Psoas muscle (tissue), 8 donors: ENCODE data around the gene ATAD5. TPM values are rescaled to one million over a fixed set of nuclear protein-coding genes. Genes with fewer than 3 reads are reported as not detected.

Source experiments
- ATAC-seq, 4 donors: fragments of 200-7000 bp; cut with Tn5 transposase; one replicate each; pipeline ENCODE4 v1.9.1; 2020; ENCODE audit warnings: moderate library complexity in 3 of 4, mild to moderate bottlenecking in 2 of 4
- DNase-seq, 2 donors: peaks; one replicate each; pipeline ENCODE4 v3.0.0-alpha.2; 2020
- H3K27ac ChIP-seq: fragments of 200-600 bp; one replicate; pipeline ENCODE4 v1.8.0; 2022
- H3K27me3 ChIP-seq, 3 donors: fragments of 200-600 bp in 1 of 3; one replicate each; pipeline versions ENCODE4 v1.6.1 to v1.8.0; 2013 to 2022; ENCODE audit warnings: low read length in 2 of 3, mild to moderate bottlenecking in 2 of 3, moderate library complexity in 1 of 3; ENCODE audit not compliant: insufficient read depth in 3 of 3
- H3K36me3 ChIP-seq, 2 donors: fragments of 200-600 bp in 1 of 2; one replicate each; pipeline versions ENCODE4 v1.6.1 to v1.8.0; 2013 to 2022; ENCODE audit warnings: low read depth in 1 of 2, mild to moderate bottlenecking in 1 of 2, moderate library complexity in 1 of 2; ENCODE audit not compliant: insufficient read depth in 1 of 2
- H3K4me1 ChIP-seq: fragments of 200-600 bp; one replicate; pipeline ENCODE4 v1.8.0; 2022
- H3K4me3 ChIP-seq: fragments of 200-600 bp; one replicate; pipeline ENCODE4 v1.8.0; 2022; ENCODE audit warnings: mild to moderate bottlenecking
- H3K9me3 ChIP-seq: fragments of 200-600 bp; one replicate; pipeline ENCODE4 v1.8.0; 2022
- CTCF ChIP-seq: fragments of 200-600 bp; IDR thresholded peaks from one replicate; pipeline ENCODE4 v1.8.0; 2022; ENCODE audit warnings: antibody characterized with exemption
- WGBS, 3 donors: extraction: QIAGEN DNeasy Blood & Tissue Kit; methylation state at CpG; one replicate each; pipeline versions ENCODE4 v1.1.6 to v1.1.7; 2013; 5-methylcytosine and 5-hydroxymethylcytosine counted together
- intact Hi-C, 2 donors: fragments of 100-400 bp; cut with DNase I; formaldehyde crosslinking; loops; one replicate each; pipeline versions ENCODE4 v1.11.0 to v1.14.2; 2022
- polyA plus RNA-seq, 3 donors: library from polyadenylated mRNA; stranded (reverse); fragments of 200-250 nt; gene quantifications; one replicate each; pipeline ENCODE4 v1.2.3, GENCODE V29; 2013
- total RNA-seq, 4 donors: library from RNA; stranded (reverse); fragmentation: NEBNext Ultra II Directional in 2 of 4; extraction: Animal tissue kit (Norgen Biotek cat#: 25700) in 2 of 4; gene quantifications; one replicate each; pipeline versions ENCODE4 v1.2.1 to v1.2.4, GENCODE V29; 2021 to 2023
- donor health status: healthy with polysubstance abuse.
- donor health status: DM: no; HTN: no; CAD: no; lungs with moderate emphysema.
- donor health status: Bipolar disorder and iron deficiency.
- donor health status: healthy.
- donor health status: DM: yes; HTN: yes; CAD: no.
- donor health status: DM: no; HTN: no; CAD: no.
- donor health status: DM: no; HTN: no; CAD: no.
- donor health status: DM: yes; HTN: yes; CAD: no.

The ATAD5 gene
- total and polyA plus RNA-seq, 7 donors = 0.11 to 0.44 (median 0.19) TPM

- ATAC-seq (no peak), DNase-seq (no peak)
- intact Hi-C loops = no loop called here
- Histone ChIP-seq H3K4me1 (no peaks in the 10 kb centered on the region), H3K36me3 (peaks cover 0 to 46% of the 10 kb centered on the region in 2 donors), H3K9me3 (no peaks in the 10 kb centered on the region), H3K27me3 (no peaks in the 10 kb centered on the region), H3K4me3 (no peak overlapping the region), H3K27ac (no peak overlapping the region)
- TF ChIP-seq CTCF = no peak
- 78 to 85% (median 82%) methylated on average over 3 of the region's 3 CpGs for WGBS, 3 donors
These were observed 62.5 kb downstream of the ATAD5 start for GRCh38 chr17:30894236-30894635.

- WGBS, 3 donors = 64 to 74% (median 70%) methylated on average over 5 of the region's 5 CpGs
- H3K27me3 ChIP-seq = no peaks in the 10 kb centered on the region
- intact Hi-C loops = no loop called here
- no peak for TF ChIP-seq CTCF
- no peak for DNase-seq
- no peak for ATAC-seq
- H3K4me1 ChIP-seq = no peaks in the 10 kb centered on the region
- no peak overlapping the region for H3K4me3 ChIP-seq
- H3K36me3 ChIP-seq = peaks cover 0 to 77% of the 10 kb centered on the region in 2 donors
- no peak overlapping the region for H3K27ac ChIP-seq
- no peaks in the 10 kb centered on the region for H3K9me3 ChIP-seq
These were observed 65.5 kb downstream of the ATAD5 start for GRCh38 chr17:30897311-30897710.

GRCh38 chr17:30905742-30906100, 74.0 kb downstream of the ATAD5 start:
- Histone ChIP-seq H3K4me1 (peaks cover 14% of the 10 kb centered on the region), H3K27me3 (no peaks in the 10 kb centered on the region), H3K4me3 (peak overlapping the region; percentile 94), H3K27ac (peak overlapping the region; percentile 88), H3K36me3 (peaks cover 0 to 32% of the 10 kb centered on the region in 2 donors), H3K9me3 (no peaks in the 10 kb centered on the region)
- WGBS, 3 donors = 0 to 1% (median 1%) methylated on average over 11 of the region's 11 CpGs
- ATAC-seq = peak; percentile 41 to 71 (median 52)
- DNase-seq = no peak
- TF ChIP-seq CTCF = no peak
- intact Hi-C loops = loop anchor here (2.0 to 10.0 kb wide), 3 partner anchors 65 to 309 kb away; partner anchors contain the start of genes CRLF3 (in 1 of the 2) and RNF135 (in 1 of the 2)

- peak within 1 kb of the TSS; percentile 88 for H3K27ac ChIP-seq
These were observed 74.5 kb downstream of the ATAD5 start, which contains the start of gene TEFM for GRCh38 chr17:30906101-30906911. TEFM (minus strand) TSS chr17:30906238; CDS start chr17:30906198, 40 bp downstream.

More at GRCh38 chr17:30906101-30906911, 74.5 kb downstream of the ATAD5 start, which contains the start of gene TEFM:
- peaks cover 14% of the 10 kb centered on the region for H3K4me1 ChIP-seq
- peak; percentile 89 to 94 for DNase-seq
- H3K4me3 ChIP-seq = peak within 1 kb of the TSS; percentile 94
- intact Hi-C loops = loop anchor here (2.0 to 10.0 kb wide), 3 partner anchors 64 to 308 kb away; partner anchors contain the start of genes CRLF3 (in 1 of the 2) and RNF135 (in 1 of the 2)
- ATAC-seq = peak; percentile 99 to 100 (median 99)
- peaks cover 0 to 26% of the 10 kb centered on the region in 2 donors for H3K36me3 ChIP-seq
- no peak for TF ChIP-seq CTCF
- WGBS, 3 donors = 0 to 1% (median 0%) methylated on average over 47 of the region's 47 CpGs
- H3K27me3 ChIP-seq = no peaks in the 10 kb centered on the region
- H3K9me3 ChIP-seq = no peaks in the 10 kb centered on the region
